ENCODE measurements around the gene RAP2A.
A peak's percentile ranks its signal among the peaks of the same experiment; 100 is the strongest.

The RAP2A gene

GRCh38 chr13:97422118-97423054 is 11.6 kb upstream of the RAP2A start:
- DNase-seq (ENCODE audit: low spot score) = no peak

- no peak for DNase-seq (ENCODE audit: low spot score)
Observed at GRCh38 chr13:97423300-97424045, 10.5 kb upstream of the RAP2A start.

- DNase-seq (ENCODE audit: low spot score) = no peak
Observed at GRCh38 chr13:97425590-97425989, 8.4 kb upstream of the RAP2A start.

GRCh38 chr13:97426695-97427094 is 7.3 kb upstream of the RAP2A start:
- DNase-seq (ENCODE audit: low spot score) = no peak

GRCh38 chr13:97429681-97430081 is 4.3 kb upstream of the RAP2A start:
- DNase-seq (ENCODE audit: low spot score) = no peak

GRCh38 chr13:97430296-97430695 is 3.7 kb upstream of the RAP2A start:
- no peak for DNase-seq (ENCODE audit: low spot score)

GRCh38 chr13:97431171-97431764 is 2.7 kb upstream of the RAP2A start:
- DNase-seq (ENCODE audit: low spot score) = no peak

GRCh38 chr13:97432232-97432916 is 1.6 kb upstream of the RAP2A start:
- peak; percentile 19 for DNase-seq (ENCODE audit: low spot score)

GRCh38 chr13:97432917-97433726 is 847 bp upstream of the RAP2A start:
- DNase-seq (ENCODE audit: low spot score) = peak; percentile 92

GRCh38 chr13:97434397-97435201 is 630 bp downstream of the RAP2A start:
- no peak for DNase-seq (ENCODE audit: low spot score)

GRCh38 chr13:97435323-97435722 is 1.4 kb downstream of the RAP2A start:
- no peak for DNase-seq (ENCODE audit: low spot score)

- no peak for DNase-seq (ENCODE audit: low spot score)
Observed at GRCh38 chr13:97435794-97436193, 1.8 kb downstream of the RAP2A start.

GRCh38 chr13:97436845-97437244 is 2.9 kb downstream of the RAP2A start:
- no peak for DNase-seq (ENCODE audit: low spot score)

GRCh38 chr13:97437729-97438128 is 3.8 kb downstream of the RAP2A start:
- DNase-seq (ENCODE audit: low spot score) = no peak

GRCh38 chr13:97438856-97439595 is 5.1 kb downstream of the RAP2A start:
- DNase-seq (ENCODE audit: low spot score) = no peak

GRCh38 chr13:97440598-97441170 is 6.7 kb downstream of the RAP2A start:
- peak; percentile 8 for DNase-seq (ENCODE audit: low spot score)

- DNase-seq (ENCODE audit: low spot score) = no peak
Observed at GRCh38 chr13:97441368-97441767, 7.4 kb downstream of the RAP2A start.

- no peak for DNase-seq (ENCODE audit: low spot score)
Observed at GRCh38 chr13:97445522-97446187, 11.7 kb downstream of the RAP2A start.

GRCh38 chr13:97446448-97446847 is 12.5 kb downstream of the RAP2A start:
- DNase-seq (ENCODE audit: low spot score) = no peak

All from COLO829 (cell line).